ENCODE results near the gene TAF6.

TAF6 gene

DNA sequence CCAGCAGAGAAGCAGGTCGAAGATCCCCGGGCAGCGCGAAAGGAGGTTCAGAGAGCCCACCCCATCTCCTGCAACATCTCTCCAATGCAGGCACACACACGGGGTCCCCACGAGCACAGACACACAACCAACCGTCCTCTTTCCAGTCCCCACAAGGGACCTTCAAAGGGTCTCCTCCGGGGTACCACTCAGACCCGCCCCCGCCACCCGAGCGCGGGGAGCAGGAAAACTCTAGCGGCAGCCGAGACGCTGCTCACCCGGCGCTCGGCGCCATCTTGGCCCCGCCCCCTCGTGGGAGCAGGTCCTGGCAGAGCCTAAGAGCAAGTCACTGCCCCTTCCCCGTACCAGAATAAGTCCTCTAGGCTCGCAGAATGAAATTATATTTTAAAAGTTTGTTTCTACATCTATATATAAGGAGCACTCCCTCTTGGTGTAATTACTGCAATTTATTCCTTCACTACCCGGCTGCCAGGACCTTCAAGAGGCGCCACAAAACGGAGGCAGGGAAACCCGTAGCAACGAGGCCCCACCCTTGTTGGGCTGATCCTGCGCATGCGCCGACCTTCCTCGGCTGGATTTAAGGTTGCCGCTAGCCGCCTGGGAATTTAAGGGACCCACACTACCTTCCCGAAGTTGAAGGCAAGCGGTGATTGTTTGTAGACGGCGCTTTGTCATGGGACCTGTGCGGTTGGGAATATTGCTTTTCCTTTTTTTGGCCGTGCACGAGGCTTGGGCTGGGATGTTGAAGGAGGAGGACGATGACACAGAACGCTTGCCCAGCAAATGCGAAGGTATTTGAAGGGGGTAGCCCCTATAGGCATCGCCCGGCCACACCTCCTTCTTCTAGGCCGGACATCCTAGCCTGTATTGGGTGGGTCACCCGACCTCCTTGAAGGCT lies at the start of gene TAF6, which contains the start of gene CNPY4:
Gene TAF6, minus strand, starts transcription at position 287 of the 898 bp plus-strand sequence. CDS start 5,149 bp downstream, outside the sequence.
Gene CNPY4, plus strand, starts transcription at position 563 of the 898 bp plus-strand sequence. Its CDS starts 111 bp downstream, at position 674.
- FAIRE-seq: no peak

DNA sequence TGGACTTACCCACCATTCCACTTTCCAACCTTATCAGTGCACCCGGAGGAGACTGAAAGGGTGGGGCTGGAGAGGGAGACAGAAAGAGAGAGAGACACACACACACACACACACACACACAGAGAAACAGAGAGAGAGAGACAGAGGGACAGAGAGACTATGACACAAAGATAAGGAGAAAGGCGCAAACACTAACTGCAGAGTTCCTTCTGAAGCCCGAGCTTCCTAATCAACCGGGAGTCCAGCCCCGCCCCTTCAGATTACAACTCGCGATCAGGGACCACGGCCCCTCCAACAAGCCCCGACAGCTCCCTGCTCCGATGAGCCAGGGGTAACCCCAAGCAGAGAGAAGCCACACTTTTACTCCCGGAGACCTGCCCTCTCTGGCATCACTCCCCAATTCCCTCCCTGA lies 48.8 kb upstream of the TAF6 start:
- FAIRE-seq: no peak

- no peak for FAIRE-seq
These were observed 48.1 kb upstream of the TAF6 start for GRCh38 chr7:100166970-100167911.

- FAIRE-seq: no peak
These were observed 47.3 kb upstream of the TAF6 start for GRCh38 chr7:100166317-100166940.

GRCh38 chr7:100163871-100164270 lies 44.7 kb upstream of the TAF6 start:
- FAIRE-seq: no peak

GRCh38 chr7:100163006-100163531 lies 43.9 kb upstream of the TAF6 start:
- FAIRE-seq: no peak

DNA sequence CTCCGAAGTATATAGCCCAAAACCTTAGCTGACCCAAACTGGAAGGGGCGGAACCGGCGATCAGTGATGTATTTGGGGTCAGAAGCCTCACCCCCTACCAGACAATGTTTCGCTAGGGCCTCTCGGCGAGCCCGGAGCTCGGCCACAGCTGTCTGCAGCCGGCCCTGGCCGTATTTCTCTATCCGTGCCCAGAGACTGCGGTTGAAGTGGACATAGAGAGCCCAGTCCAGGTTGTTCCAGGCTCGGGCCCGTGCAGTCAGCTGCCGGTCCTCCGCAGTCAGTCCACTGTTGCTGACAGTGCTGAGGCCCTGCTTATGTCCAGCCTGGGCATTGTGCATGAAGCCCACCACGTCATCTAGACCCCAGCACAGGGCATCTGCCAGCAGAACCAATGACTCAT lies 40.9 kb upstream of the TAF6 start:
- FAIRE-seq: no peak

DNA sequence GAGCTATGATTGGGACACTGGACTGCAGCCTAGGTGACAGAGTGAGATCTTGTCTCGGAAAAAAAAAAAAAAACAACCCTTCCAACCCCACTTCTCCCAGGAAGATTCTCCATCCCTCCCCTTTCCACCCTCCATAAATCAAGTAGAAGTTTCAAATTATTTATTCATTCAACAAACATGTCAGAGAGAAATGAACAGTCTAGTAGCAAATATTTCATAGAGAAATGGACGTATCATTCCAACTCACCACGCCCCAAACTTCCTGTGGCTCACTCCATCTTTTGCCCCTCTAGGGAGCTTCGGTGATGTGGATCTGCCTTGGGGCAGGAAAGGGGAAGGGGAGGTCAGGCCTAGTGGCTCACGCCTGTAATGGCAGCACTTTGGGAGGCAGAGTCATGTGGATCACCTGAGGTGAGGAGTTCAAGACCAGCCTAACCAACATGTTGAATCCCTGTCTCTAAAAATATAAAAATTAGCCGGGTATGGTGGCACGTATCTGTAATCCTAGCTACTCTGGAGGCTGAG lies 40.0 kb upstream of the TAF6 start:
- FAIRE-seq: no peak

DNA sequence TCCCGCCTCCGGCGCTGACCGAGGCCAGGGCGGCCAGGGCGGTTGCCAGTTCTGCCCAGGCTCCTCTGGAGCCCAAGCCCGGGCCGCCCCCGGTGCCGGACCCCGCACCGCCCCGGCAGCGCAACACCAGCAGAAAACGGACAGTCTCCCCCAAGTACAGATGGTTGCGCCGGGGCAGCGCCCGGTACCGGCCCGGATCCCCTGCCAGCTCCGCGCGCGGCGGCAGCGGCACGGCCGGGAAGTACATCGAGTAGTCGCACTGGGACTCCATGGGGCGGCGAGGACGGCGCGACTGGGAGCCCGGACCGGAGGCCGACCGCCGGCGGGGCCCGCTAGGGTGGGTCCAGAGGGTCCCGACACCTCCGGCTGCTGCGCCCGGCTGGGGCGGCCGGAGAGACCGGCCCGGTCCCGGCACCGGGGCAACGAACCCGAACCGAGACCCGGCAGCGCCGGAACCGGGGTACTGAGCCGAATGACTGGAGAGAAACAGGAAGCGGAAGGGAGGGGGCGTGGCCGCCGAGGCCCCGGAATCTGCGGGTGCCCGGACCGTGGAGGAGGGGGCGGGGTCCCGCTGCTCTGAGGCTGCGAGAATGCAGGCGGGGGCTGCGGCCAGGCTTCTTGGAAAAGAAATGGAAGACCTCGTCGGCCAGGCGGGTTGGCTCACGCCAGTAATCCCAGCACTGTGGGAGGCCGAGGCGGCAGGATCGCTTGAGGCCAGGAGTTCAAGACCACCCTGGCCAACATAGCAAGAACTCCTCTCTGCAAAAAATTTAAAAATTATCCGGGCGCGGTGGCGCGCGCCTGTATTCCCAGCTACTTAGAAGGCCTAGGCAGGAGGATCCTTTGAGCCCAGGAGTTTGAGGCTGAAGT lies 39.3 kb upstream of the TAF6 start, which contains the start of gene TRAPPC14:
Gene TRAPPC14, minus strand, starts transcription at position 495 of the 870 bp plus-strand sequence. Its CDS starts 224 bp downstream, at position 271.
- FAIRE-seq: no peak

DNA sequence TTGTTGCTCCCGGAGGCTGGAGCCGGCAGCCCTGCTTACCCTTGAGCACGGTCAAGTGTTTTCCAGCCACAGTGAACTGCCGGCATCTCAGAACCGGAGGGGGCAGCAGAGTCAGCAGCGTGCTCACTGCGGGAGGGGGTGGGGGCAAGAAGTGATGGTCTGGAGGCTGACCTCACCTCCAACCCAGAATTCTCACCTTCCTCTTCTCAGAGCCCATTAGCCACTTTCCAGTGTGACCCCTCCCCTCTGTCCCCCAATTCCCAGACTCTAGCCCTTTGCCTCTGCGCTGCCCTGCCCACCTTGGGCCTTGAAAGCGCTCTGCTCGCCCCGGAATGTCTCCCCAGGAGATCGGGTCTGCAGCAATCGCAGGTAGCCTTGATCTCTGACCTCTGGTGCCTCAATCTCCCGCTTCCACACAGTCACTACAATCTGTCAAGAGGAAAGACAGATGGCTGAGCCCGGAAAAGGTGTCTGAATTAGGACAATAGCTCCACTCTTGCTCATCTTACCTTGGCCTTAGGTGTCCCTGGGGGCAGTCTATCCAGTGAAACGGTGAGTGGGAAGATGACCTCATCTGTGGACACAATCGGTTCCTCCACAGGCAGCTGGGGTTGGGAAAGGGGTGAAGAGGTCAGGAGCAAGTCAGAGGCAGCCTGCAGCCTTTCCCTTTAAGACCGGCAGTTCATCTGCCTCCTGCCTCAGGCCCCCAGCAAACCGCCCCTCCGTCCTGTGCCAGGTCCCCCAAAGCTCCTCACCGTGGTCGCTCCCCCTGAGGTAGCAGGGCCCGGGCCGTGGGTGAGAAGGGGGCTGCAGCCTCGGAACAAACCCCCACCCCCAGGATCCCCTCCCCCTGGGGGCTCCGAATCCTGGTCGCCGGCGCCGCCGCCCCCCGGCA lies 38.4 kb upstream of the TAF6 start:
- FAIRE-seq: no peak

DNA sequence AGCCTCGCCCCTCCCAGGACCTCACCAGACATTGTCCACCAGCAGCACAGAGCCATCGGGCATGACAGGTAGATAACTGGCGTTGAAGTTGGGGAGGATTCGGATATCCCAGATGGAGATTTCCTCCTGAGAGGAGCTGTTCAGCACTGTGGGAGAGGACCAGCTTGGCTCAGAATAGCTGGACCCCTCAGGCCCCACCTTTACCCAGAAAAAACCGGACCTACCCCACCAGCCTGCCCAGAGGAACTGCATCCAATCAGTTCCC lies 37.8 kb upstream of the TAF6 start:
- no peak for FAIRE-seq

DNA sequence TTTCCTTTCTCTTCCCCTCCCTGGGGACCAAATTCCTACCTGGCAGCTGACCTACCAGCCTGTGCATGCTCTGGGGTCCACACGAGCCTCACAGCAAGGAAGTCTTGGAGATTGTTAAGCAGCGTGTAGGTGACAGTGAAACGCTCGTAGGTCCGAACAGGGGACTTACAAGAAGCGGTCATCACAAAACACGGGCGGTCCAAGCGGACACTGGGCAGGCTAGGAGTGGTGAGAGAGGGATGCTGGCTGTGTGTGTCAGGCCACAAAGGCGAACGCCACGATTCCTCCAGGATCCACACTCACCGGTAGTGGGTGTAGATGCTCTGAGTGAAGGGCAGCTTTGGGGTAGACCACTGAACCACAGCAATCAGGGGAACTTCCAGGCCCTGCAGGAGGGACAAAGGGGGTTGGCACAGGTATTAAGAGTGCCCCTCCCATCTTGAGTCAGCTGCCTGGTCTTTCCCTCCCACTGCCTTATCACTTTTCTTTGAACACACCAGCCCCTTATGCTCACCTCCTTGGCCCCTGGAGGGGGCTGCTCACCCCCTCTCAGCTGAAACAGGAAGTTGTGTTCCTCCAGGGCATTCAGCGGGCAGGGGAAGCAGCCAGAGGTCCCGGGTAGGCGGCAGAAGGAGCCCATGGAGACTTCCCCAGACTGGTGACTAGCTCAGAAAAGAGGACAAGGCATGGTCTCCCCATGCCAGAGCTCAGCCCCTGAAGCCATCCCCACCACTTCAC lies 37.3 kb upstream of the TAF6 start:
- FAIRE-seq: no peak

DNA sequence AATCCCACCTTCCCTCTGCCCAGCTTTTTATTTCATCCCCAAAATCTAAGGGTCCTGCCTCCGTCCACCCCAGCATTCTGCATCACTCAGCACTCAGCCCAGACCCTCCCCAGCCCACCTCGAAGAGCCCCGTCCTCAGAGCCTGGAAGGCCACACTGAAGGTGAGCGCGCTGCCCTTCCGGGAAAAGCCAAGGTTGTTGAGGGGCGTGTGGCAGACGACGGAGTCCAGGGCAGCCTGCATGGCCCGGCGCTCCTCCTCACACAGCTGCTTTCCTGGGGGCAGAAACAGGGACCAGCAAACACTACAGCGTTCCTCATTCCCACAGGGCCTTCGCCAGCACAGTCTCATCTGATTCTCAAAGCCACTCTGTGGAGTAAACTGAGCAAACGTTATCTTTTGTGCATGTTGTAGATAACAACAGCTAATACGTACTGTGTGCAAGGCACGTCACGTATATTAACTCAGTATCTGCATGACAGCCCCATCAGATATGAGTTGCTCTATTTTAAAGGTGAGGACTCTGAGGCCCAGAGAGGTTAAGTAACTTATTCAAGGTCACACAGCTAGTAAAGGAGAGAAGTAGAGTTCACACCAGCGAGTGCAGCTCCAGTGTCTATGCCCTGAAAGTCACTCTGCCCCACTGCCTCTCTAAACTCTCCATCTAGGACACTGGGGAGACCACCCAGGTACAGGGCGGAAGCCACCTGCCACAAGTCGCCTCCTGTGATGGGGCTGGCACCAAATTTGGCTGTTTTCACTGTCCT lies 36.6 kb upstream of the TAF6 start:
- FAIRE-seq: no peak

DNA sequence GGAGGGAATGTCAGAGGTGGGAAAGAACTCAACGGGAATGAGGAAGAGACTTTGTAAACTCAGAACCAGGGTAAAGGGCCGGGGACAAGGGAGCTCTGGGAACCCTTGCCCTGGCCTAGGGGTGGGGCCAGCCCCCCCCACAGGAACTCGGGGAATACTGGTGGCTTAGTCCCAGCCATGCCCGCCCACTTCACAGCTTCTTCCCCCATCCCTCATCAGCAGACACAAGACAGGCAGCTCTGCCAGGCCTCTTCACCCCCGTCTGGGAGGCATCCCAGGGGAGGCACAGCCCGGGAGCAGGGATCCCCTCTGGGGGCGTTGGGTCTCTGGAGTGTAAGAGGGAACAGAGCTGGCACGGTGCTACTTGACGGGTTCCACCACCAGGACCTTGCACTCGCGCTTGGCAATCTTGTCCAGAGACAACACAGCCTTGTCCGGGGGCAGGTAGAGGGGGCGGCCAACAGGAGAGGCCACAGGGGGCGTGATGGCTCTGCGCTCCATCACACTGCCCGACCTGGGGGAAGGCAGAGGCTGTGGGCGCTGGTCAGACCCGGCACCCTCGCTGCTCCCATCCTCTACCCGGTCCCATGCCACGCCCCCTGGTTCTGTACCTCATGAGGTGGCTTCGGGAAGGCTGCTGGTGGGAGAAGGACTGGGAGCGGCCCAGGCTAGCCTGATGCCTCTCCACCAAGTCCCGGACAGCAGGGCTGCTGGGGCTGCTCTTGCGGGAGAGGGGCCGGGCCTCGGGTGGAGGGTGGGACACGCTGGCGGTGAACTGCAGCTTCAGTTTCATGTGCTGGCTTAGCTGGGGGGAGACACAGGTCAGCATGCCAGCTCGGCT lies 35.7 kb upstream of the TAF6 start:
- no peak for FAIRE-seq

- FAIRE-seq: no peak
These were observed 34.8 kb upstream of the TAF6 start for GRCh38 chr7:100153708-100154535.

GRCh38 chr7:100152937-100153666 lies 33.9 kb upstream of the TAF6 start:
- FAIRE-seq: no peak

All from TTC549 (cell line).